HG03064 (cell line): Measurements from ENCODE around the gene TRIM37.
A peak's percentile ranks its signal among the peaks of the same experiment; 100 is the strongest.
"Not testable (repeated sequence)": the region's sequence is repeated elsewhere in the genome, so short reads cannot be mapped to it uniquely, and the experiment has no call there.

Experiments used
- ATAC-seq: cut with Tn5 transposase; IDR thresholded peaks from one replicate; pipeline ENCODE4 v1.9.1; 2021; ENCODE audit warnings: low read depth; ENCODE audit not compliant: unreplicated experiment

The TRIM37 gene

DNA sequence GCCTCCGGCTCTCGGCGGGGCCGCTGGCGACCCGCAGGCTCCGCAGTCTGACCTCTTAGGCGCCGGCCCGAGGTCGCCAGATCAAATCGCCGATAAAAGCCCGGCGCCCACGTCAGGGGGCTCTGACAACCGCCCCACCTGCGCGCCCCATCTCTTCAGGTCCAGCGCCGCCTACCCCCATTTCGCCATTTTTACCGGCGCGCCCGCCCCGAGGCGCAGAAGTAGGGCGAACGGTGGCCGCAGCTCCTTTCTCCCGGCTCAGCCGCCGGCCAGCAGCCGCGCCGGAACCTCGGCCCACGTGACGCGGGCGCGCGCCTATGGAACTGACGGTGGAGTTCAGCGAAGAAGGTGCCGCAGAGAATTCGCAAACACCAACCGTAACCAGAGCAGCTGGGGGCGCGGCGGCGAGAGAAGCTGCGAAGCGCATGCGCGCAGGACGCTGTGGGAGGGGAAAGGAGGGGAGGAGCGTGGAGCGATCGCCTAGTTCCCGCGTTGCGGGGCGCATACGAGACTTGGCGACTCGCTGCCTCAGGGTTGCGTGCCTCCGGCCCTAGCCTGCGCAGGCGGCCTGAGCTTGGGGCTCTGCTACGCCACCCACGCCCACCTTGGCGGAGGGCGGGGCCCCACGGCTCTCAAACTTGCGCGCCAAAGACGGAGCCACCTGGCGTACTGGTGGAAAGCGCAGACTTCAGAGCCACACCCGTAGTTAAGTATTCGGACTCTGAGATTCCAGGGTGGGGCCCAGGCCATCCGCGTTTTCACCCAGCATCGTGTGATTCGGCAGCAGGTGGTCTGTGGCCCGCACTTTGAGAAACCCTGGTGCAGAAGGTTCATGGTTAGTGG, at the start of gene TRIM37:
Gene TRIM37, minus strand, starts transcription at position 418 of the 843 bp plus-strand sequence. CDS start 419 bp downstream, outside the sequence.
- peak; percentile 91 for ATAC-seq

DNA sequence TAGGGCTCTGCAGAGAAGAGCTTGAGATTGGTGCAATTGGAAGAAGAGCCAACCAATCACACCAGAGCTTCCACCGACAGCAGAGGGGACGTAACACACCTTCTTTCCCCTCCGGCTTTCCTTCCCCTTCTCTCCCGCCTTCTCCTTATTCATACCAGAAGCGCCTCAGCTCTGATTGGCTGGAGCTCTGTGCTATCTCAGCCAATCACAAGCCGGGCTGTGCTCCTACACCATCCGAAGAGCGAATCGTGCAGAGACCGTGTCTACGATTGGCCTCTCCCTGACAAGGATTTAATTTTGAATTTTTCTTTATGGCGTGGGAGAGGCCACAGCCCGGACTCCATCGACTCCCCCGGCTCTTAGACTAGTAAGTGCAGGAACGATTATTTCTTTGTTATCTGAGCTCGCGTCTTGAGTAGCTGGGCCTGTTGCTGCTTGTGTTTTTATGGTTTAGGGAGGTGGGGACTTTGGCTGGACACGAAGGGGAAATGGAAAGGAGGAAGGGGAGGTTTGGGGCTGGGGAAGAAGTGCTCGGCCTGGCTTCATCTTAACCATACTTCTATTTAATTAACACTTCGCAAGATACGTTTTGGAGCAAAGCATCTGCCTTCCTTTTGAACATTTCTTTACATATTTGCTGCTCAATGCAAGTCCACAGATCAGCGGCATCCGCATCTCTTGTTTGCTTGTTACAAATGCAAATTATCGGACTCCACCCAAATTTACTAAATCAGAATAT, 48.9 kb upstream of the TRIM37 start, which contains the start of gene PRR11:
Gene PRR11, plus strand, starts transcription at position 308 of the 739 bp plus-strand sequence. CDS start 14,007 bp downstream, outside the sequence.
- ATAC-seq = peak; percentile 84

DNA sequence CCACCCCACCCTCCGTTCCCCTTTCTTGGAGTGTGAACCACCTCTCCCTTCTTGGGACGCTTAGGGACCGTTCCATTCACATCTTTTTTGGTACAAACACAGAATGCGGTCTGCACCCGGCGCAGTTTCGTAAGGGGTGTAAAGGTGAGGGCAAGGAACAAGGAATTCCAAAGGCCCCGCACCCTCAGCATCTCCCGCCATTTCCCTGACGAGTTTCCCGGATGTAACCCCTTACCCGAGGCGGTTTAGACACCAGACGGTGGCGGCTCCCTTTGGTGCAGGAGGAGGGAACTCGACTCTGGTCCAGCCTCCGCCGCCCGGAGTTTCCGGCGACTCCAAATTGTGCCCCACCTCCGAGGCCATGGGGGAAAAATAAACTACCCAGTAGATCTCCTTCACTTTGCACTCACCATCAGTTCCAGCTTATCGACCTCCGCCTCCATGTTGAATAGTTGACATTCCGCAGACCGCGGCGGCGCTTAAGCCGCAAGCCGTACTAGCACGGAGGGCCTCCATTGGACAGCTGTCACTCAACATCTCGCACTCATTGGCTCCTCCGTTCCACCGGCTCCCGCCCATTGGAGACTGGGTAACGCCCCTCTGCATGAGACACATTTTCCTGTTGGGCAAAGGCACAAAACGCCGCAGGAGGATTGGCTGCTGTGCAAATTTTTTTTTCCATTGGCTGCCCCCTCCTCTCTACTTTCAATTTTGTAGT, 48.2 kb upstream of the TRIM37 start, which contains the start of gene SKA2:
Gene SKA2, minus strand, starts transcription at position 466 of the 718 bp plus-strand sequence. Its CDS starts 23 bp downstream, at position 443.
- ATAC-seq = peak; percentile 77

DNA sequence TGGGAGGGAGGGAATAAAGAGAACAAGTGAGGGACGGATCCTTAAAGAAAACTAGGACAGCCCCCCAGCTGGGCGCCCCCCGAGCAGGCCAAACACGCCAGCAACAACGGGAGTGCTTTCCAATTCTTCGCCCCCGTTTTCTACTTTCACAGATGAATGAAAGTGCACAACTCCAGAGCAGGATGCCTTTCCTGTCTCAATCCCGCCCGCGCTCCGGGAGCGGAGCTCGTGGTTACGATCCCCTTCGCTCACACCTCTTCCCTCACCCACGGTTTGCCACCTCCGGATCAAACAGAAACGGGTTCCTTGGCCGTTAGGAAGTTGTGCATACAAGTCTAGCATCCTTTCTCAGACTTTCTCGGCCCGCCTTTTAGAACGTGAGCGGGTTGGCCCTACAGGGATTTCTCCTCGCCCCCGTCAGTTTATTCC, 47.6 kb upstream of the TRIM37 start:
- no peak for ATAC-seq

DNA sequence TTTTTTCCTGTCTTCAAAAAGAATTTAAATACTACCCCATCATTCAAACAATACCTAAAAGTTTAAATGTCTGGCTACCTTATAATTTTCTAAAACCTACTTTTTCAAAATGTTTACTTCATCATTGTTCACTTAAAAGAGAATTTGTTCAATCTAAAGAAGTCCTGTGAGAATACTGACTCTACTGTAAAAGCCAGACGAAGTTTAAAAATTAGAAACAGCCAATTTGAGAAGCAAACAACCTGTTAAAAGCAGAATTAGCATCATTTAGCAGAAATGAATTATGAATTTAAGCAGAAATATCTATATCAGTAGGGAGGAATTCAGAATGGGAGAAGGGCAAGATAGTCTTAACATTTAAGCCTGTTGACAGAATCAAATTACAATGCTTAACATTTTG, 46.2 kb upstream of the TRIM37 start:
- no peak for ATAC-seq

DNA sequence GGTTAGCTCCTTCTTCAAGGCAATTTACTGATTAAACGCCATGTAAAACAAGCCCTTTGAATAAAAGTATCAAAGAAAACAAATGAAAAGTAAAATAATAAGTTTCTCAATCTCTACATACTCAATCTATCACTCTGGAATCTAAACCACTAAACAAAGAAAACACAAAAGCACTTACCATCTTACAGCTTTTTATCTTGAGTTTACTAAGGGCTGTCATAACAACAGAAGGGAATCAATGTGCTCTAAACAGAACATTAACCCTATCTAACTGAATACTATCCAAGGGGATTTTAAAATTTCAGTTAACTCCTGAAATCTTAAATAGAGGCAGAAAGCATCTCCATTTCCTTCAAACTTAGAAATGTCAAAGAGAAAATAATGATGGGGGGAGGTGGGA, 44.9 kb upstream of the TRIM37 start:
- ATAC-seq = no peak

GRCh38 chr17:59151006-59151405, 44.3 kb upstream of the TRIM37 start:
- ATAC-seq = no peak

DNA sequence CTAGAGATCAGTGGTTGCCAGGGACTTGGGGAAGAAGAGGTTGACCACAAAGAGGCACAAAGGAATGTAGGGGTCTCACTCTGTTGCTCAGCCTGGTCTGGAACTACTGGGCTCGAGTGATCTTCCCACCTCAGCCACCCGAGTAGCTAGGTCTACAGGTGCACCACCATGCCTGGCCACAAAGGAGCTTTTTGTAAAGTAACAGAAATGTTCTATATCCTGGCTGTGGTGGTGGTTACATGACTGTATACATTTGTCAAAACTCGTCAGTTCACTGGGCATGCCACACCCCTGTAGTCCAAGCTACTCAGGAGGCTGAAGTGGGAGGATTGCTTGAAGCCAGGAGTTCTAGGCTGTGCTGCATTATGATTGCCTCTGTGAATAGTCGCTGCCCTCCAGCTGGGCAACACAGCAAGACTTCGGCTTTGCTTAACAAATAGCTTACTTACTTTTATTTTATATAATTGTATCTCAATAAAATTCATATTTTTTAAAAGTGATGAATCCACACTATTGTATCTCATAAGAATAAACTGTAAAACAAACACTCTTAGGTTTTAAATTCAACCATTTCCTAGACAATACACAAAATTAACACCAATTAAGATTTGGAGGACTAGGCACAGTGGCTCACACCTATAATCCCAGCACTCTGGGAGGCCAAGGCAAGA, 43.3 kb upstream of the TRIM37 start:
- no peak for ATAC-seq

- ATAC-seq = no peak
Measured at GRCh38 chr17:59149051-59149450, 42.4 kb upstream of the TRIM37 start.

DNA sequence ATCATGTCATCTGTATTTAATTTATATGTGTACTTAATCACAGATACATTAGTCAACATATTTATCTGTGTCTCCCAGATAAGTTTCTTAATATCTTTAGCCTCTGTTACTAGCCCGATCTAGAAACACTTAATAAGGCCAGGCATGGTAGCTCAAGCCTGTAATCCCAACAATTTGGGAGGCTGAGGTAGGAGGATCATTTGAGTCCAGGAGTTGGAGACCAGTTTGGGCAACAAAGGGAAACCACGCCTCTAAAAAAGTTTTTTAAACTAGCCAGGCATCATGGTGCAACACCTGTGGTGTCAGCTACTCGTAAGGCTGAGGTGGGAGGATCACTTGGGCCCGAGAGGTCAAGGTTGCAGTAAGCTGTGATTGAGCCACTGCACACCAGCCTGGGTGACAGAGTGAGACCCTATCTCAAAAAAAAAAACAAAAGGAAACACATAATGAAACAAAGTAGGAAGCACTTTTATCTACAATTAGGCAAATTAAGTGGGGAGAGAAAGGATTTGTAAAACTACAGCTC, 39.0 kb upstream of the TRIM37 start:
- ATAC-seq = no peak

DNA sequence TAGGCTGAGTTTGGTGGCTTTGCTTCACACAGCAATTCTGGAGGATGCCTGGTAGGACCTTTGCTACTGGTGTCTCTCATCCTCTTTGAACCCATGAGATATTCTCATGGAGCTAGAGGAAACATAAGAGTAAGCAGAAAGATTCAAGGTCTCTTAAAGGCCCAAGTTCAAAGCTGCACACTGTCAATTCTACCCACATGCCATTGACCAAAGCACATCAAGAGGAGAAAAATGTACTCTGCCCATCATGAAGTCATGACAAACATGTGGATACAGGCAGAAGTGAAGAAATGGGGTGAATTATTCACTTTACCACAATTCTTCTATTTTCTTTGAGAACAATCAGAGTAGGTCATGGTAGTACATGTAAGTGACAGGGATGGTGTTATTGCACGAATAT, 35.2 kb upstream of the TRIM37 start:
- ATAC-seq = no peak

DNA sequence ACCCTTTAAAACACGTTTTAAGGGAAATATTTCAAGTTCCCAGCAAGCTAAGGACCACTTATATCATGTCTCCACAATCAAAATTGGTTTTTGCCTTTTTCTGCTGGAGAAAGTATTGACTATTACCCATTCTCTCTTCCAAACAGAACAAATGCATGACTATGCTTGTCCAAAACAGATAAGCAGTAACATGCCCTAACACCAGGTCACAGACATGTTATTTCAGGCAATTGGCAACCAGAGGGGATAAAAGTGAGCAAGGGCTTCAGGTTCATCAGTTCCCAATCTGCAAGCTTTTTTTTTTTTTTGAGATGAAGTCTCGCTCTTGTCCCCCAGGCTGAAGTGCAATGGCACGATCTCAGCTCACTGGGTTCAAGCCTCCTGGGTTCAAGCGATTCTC, 33.3 kb upstream of the TRIM37 start:
- no peak for ATAC-seq

DNA sequence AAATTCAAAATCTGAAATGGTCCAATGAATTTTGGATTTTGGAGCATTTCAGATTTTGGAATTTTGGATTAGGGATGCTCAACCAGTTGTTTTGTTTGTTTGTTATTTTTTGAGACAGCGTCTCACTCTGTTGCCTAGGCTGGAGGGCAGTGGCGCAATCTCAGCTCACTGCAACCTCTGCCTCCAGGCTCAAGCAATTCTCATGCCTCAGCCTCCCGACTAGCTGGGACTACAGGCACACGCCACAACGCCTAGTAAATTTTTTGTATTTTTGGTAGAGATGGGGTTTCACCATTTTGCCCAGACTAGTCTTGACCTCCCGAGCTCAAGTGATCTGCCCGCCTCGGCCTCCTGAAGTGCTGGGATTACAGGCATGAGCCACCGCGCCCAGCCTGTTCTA, 31.7 kb upstream of the TRIM37 start:
- not testable (repeated sequence) for ATAC-seq

DNA sequence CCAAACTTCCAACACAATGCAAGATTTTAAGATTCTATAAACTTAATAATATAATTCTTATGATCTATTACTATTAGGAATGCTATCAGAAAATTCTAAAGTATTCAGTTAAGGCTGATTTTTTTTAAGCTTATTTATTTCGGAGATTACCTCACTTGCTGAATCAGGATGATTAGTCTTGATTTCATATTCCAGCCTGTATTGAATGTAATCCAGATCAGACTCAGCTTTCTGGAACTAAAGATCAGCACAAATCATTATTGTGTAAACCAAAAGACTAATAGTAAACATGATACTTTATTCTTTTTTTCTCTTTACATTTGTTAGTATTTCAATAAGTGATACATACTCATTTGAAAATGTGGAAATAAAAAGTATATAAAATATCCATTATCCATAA, 24.5 kb upstream of the TRIM37 start:
- no peak for ATAC-seq

DNA sequence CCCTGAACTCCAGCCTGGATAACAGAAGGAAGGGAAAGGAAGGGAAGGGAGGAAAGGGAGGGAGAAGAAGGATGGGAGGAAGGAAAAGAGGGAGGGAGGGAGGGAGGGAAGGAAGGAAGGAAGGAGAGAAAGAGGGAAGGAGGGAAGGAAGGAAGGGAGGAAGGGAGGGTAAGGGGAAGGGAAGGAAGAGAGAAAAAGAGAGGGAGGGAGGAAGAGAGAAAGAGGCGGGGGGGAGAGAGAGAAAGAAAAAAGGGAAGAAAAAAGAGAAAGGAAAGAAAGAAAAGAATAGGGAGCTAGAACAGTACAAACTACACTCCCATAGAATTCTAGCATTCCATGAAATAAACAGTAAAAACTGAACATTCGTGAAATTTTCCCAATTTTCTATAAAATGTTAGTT, 23.1 kb upstream of the TRIM37 start:
- ATAC-seq = no peak

- no peak for ATAC-seq
Measured at GRCh38 chr17:59126809-59127417, 20.2 kb upstream of the TRIM37 start.

DNA sequence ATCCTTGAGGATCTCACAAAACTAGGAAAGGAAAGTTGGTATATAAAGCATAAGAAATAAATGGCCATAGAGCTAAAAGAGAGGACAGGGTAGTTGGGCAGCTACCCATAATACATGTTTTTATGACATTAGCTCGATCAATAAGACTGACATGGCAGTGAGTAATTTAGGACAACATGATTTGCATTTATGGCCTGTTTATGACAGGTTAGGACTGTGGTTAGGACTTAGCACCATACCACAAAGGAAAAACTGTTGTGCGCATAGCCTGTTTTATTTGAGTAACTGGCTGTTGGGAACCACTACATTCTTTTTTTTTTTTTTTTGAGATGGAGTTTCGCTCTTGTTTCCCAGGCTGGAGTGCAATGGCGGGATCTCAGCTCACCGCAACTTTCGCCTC, 18.0 kb upstream of the TRIM37 start:
- ATAC-seq = no peak

DNA sequence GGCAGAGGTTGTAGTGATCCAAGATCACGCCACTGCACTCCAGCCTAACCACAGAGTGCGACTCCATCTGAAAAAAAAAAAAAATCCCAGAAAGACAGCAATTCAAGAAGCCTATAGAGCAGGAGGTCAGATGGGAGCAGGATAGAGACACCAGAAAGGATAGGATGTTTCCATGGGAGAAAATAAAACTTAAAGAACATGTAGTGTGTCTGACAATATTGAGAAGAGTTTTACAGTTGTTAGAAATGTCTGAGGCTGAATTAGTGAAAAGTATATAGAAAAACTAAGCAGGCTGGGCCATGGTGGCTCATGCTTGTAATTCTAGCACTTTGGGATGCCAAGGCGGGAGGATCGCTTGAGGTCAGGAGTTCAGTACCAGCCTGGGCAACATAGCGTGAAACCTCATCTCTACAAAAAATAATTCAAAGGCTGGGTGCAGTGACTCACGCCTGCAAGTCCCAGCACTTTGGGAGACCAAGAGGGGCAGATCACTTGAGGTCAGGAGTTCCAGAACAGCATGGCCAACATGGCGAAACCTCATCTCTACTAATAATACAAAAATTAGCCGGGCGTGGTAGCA, 15.3 kb upstream of the TRIM37 start:
- ATAC-seq = no peak

DNA sequence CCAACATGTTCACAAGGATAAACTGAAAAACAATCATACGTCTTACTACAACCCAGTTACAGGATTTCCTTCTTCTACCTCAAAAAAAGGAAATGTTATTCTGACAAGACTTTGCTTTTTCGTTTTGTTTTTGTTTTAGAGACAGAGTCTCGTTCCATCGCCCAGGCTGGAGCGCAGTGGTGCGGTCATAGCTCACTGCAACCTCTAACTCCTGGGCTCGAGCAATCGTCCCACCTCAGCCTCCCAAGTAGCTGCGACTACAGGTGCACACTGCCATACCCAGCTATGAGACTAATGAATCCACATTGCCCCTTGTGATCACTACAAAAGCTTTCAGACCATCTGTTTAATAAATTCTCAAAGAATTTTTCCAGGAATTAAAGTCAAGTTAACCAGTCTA, 8.8 kb upstream of the TRIM37 start:
- ATAC-seq = no peak
